HL-60 (cell line): Measurements from ENCODE around the gene HSPB1.

ENCODE experiments used
- CTCF ChIP-seq: IDR thresholded peaks from one replicate; pipeline ENCODE4 v1.5.1; 2011; ENCODE audit warnings: low read length, control low read depth, inconsistent platforms; ENCODE audit not compliant: insufficient read depth
- POLR2AphosphoS5 ChIP-seq: IDR thresholded peaks from 2 replicates; pipeline ENCODE4 v1.6.1; 2012; ENCODE audit warnings: low read depth

GRCh38 chr7:76254781-76255180 is 47.7 kb upstream of the HSPB1 start:
- TF ChIP-seq CTCF = no peak
- TF ChIP-seq POLR2AphosphoS5 = no peak
